Hematopoietic multipotent progenitor cell treated with erythropoietin and hydrocortisone succinate and interleukin-3 and kit ligand, for 6 days (in vitro differentiated cells): ENCODE data around the gene CARMIL1.

Source experiments
- DNase-seq: peaks from one replicate; pipeline ENCODE4 v3.0.0-alpha.2; 2015

Gene CARMIL1

GRCh38 chr6:25485821-25486534 is 206.8 kb downstream of the CARMIL1 start:
- DNase-seq: peak; percentile 94

GRCh38 chr6:25486550-25486949 is 207.4 kb downstream of the CARMIL1 start:
- peak; percentile 43 for DNase-seq

- DNase-seq: peak; percentile 21
Observed at GRCh38 chr6:25487012-25487411, 207.8 kb downstream of the CARMIL1 start.

- DNase-seq: no peak
Observed at GRCh38 chr6:25488156-25488555, 209.0 kb downstream of the CARMIL1 start.

GRCh38 chr6:25489399-25489798 is 210.2 kb downstream of the CARMIL1 start:
- peak; percentile 17 for DNase-seq

GRCh38 chr6:25490018-25490801 is 211.0 kb downstream of the CARMIL1 start:
- peak; percentile 94 for DNase-seq

- no peak for DNase-seq
Observed at GRCh38 chr6:25492951-25493350, 213.8 kb downstream of the CARMIL1 start.

- DNase-seq: no peak
Observed at GRCh38 chr6:25494469-25494868, 215.3 kb downstream of the CARMIL1 start.

- DNase-seq: no peak
Observed at GRCh38 chr6:25497383-25498040, 218.3 kb downstream of the CARMIL1 start.

GRCh38 chr6:25498505-25498904 is 219.3 kb downstream of the CARMIL1 start:
- no peak for DNase-seq

- no peak for DNase-seq
Observed at GRCh38 chr6:25499615-25500235, 220.6 kb downstream of the CARMIL1 start.

- no peak for DNase-seq
Observed at GRCh38 chr6:25503686-25504085, 224.5 kb downstream of the CARMIL1 start.

- DNase-seq: no peak
Observed at GRCh38 chr6:25504661-25505060, 225.5 kb downstream of the CARMIL1 start.

- DNase-seq: no peak
Observed at GRCh38 chr6:25506020-25506419, 226.8 kb downstream of the CARMIL1 start.

GRCh38 chr6:25508051-25508450 is 228.9 kb downstream of the CARMIL1 start:
- DNase-seq: no peak

GRCh38 chr6:25511376-25511775 is 232.2 kb downstream of the CARMIL1 start:
- no peak for DNase-seq

GRCh38 chr6:25512560-25512959 is 233.4 kb downstream of the CARMIL1 start:
- no peak for DNase-seq

GRCh38 chr6:25519856-25520255 is 240.7 kb downstream of the CARMIL1 start:
- DNase-seq: no peak

GRCh38 chr6:25524542-25524941 is 245.4 kb downstream of the CARMIL1 start:
- DNase-seq: peak; percentile 81

GRCh38 chr6:25525078-25525477 is 245.9 kb downstream of the CARMIL1 start:
- DNase-seq: no peak

GRCh38 chr6:25534942-25535631 is 255.9 kb downstream of the CARMIL1 start:
- peak; percentile 94 for DNase-seq

GRCh38 chr6:25535632-25536225 is 256.6 kb downstream of the CARMIL1 start:
- peak; percentile 21 for DNase-seq
